ENCODE results near the gene DUS4L. TPM values are rescaled to one million over a fixed set of nuclear protein-coding genes. Genes with fewer than 3 reads are reported as not detected.

Gene DUS4L
- total and polyA plus RNA-seq, 2 of the 13 experiments (the other 11 are each of a cell fraction or from before 2014, with no cell fraction given) = 5.6 to 9.8 TPM

DNA sequence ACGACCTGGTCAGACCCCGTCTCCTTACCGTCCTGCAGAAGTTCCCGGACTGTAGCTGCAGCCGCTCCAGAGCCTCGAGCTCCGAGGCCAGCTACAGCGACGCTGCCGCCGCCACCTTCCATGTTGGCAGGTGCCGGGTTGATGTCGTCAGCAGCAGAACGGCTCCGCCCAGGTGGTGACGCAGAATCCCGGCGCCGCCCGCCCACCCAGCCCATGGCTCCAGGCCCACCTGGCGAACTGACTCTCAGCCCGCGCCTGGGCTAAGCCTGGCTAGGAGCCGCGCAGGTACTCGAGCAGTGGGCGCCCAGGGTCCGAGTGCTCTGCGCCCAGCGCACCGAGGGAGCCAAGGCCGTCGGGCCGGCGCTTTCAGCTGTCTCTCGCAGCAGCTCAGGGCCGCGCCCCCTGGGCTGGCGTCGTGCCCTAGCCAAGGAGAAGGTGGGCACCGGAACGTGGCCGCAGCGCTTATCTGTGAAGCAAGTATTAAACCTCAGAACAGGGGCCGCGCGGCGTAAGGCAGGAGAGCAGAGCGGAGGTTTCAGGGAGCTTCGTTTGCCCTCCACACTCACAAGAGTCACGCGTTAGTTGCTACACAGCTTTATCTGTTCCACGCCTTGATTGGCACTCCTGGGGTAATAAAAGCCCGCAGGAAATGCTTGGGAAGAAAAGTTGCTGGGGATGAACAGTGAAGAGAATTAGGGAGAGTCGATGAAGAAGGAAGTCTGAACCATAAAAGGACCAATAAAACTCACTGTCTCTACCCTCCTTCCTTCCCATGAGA, at the start of gene DUS4L, which contains the start of gene COG5 (continued):
- TF ChIP-seq, protein P1, sequence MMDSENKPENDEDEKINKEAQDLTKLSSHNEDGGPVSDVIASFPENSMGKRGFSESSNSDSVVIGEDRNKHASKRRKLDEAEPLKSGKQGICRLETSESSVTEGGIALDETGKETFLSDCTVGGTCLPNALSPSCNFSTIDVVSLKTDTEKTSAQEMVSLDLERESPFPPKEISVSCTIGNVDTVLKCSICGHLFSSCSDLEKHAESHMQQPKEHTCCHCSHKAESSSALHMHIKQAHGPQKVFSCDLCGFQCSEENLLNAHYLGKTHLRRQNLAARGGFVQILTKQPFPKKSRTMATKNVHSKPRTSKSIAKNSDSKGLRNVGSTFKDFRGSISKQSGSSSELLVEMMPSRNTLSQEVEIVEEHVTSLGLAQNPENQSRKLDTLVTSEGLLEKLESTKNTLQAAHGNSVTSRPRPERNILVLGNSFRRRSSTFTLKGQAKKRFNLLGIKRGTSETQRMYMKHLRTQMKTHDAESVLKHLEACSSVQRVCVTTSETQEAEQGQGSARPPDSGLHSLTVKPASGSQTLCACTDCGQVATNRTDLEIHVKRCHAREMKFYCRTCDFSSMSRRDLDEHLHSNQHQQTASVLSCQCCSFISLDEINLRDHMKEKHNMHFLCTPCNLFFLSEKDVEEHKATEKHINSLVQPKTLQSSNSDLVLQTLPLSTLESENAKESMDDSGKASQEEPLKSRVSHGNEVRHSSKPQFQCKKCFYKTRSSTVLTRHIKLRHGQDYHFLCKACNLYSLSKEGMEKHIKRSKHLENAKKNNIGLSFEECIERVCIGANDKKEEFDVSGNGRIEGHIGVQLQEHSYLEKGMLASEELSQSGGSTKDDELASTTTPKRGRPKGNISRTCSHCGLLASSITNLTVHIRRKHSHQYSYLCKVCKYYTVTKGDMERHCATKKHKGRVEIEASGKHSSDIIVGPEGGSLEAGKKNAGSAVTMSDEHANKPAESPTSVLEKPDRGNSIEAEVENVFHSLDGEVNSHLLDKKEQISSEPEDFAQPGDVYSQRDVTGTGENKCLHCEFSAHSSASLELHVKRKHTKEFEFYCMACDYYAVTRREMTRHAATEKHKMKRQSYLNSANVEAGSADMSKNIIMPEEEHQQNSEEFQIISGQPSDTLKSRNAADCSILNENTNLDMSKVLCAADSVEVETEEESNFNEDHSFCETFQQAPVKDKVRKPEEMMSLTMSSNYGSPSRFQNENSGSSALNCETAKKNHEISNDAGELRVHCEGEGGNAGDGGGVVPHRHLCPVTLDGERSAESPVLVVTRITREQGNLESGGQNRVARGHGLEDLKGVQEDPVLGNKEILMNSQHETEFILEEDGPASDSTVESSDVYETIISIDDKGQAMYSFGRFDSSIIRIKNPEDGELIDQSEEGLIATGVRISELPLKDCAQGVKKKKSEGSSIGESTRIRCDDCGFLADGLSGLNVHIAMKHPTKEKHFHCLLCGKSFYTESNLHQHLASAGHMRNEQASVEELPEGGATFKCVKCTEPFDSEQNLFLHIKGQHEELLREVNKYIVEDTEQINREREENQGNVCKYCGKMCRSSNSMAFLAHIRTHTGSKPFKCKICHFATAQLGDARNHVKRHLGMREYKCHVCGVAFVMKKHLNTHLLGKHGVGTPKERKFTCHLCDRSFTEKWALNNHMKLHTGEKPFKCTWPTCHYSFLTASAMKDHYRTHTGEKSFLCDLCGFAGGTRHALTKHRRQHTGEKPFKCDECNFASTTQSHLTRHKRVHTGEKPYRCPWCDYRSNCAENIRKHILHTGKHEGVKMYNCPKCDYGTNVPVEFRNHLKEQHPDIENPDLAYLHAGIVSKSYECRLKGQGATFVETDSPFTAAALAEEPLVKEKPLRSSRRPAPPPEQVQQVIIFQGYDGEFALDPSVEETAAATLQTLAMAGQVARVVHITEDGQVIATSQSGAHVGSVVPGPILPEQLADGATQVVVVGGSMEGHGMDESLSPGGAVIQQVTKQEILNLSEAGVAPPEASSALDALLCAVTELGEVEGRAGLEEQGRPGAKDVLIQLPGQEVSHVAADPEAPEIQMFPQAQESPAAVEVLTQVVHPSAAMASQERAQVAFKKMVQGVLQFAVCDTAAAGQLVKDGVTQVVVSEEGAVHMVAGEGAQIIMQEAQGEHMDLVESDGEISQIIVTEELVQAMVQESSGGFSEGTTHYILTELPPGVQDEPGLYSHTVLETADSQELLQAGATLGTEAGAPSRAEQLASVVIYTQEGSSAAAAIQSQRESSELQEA (CRISPR knock-in tag; IDR thresholded peaks at IDR 0.05; ENCODE audit: not compliant biosample characterization) = peak; percentile 90
- TF ChIP-seq SAP130 (CRISPR knock-in tag; IDR thresholded peaks at IDR 0.05; ENCODE audit: low read depth) (peak; percentile 95), CCAR2 (optimal IDR thresholded peaks at IDR 0.05; ENCODE audit: low read depth, low read length) (no peak), STAT6 (CRISPR knock-in tag; IDR thresholded peaks at IDR 0.05; ENCODE audit: borderline replicate concordance) (no peak), RORA (CRISPR knock-in tag; IDR thresholded peaks at IDR 0.05) (no peak), HOMEZ (CRISPR knock-in tag; IDR thresholded peaks at IDR 0.05; ENCODE audit: low read depth) (no peak), KLF11 (CRISPR knock-in tag; IDR thresholded peaks at IDR 0.05) (no peak), ZNF720 (CRISPR knock-in tag; IDR thresholded peaks at IDR 0.05) (no peak; the same call in 1 of the 2 replicates), ZNF260 (CRISPR knock-in tag; IDR thresholded peaks at IDR 0.05; ENCODE audit: borderline replicate concordance, low read depth) (no peak), RARG (CRISPR knock-in tag; IDR thresholded peaks at IDR 0.05; ENCODE audit: low read depth) (no peak), HNRNPLL (IDR thresholded peaks at IDR 0.05; ENCODE audit: low read depth, low read length, poor library complexity, severe bottlenecking) (peak; percentile 53), ZNF333 (CRISPR knock-in tag; IDR thresholded peaks at IDR 0.05; ENCODE audit: borderline replicate concordance) (no peak; the same call in 1 of the 2 replicates), KDM1A (CRISPR knock-in tag; IDR thresholded peaks at IDR 0.05) (no peak), ZNF33B (CRISPR knock-in tag; IDR thresholded peaks at IDR 0.05) (no peak), ZZZ3 (CRISPR knock-in tag; IDR thresholded peaks at IDR 0.05; ENCODE audit: borderline replicate concordance) (peak; percentile 72; the same call in 1 of the 2 replicates), HOXA5 (CRISPR knock-in tag; IDR thresholded peaks at IDR 0.05) (no peak), REPIN1 (CRISPR knock-in tag; IDR thresholded peaks at IDR 0.05; ENCODE audit: borderline replicate concordance, low read depth) (peak; percentile 76)
